Esophagus muscularis mucosa (tissue), 4 donors: Measurements from ENCODE around the gene LMX1A. TPM values are rescaled to one million over a fixed set of nuclear protein-coding genes. Genes with fewer than 3 reads are reported as not detected.

Source experiments
- DNase-seq: peaks from one replicate; pipeline ENCODE4 v3.0.0-alpha.2; 2017; ENCODE audit errors: extremely low spot score
- H3K27ac ChIP-seq, 4 donors: fragments of 200-600 bp; sonication (generic); replicated peaks in 1 of 4; 1 replicate in 3 of 4; 2 replicates in 1 of 4; pipeline ENCODE4 v1.5.1; 2016 to 2019; ENCODE audit warnings: mild to moderate bottlenecking in 1 of 4
- H3K27me3 ChIP-seq, 4 donors: fragments of 200-600 bp; sonication (generic); one replicate each; pipeline versions ENCODE4 v1.5.1 to v1.6.0; 2016 to 2019
- H3K36me3 ChIP-seq, 4 donors: fragments of 200-600 bp; sonication (generic); one replicate each; pipeline ENCODE4 v1.5.1; 2016 to 2019
- H3K4me1 ChIP-seq, 4 donors: fragments of 200-600 bp; sonication (generic); one replicate each; pipeline ENCODE4 v1.5.1; 2016 to 2019
- H3K4me3 ChIP-seq, 4 donors: fragments of 200-600 bp; sonication (generic); 1 replicate in 2 of 4; 2 replicates in 2 of 4; pipeline ENCODE4 v1.5.1; 2016 to 2019; ENCODE audit warnings: mild to moderate bottlenecking in 4 of 4, moderate library complexity in 1 of 4
- H3K9me3 ChIP-seq, 4 donors: fragments of 200-600 bp; sonication (generic); 1 replicate in 3 of 4; 2 replicates in 1 of 4; pipeline ENCODE4 v1.5.1; 2016 to 2019
- CTCF ChIP-seq, 3 experiments: fragments of 200-600 bp in 2 of 3; fragments of 450-650 bp in 1 of 3; sonication (generic) in 2 of 3; IDR thresholded peaks; one replicate each; pipeline ENCODE4 v1.5.1; 2017 to 2019; ENCODE audit warnings: antibody characterized with exemption in 3 of 3, mild to moderate bottlenecking in 2 of 3, moderate library complexity in 1 of 3
- EP300 ChIP-seq: sonication (generic); formaldehyde crosslinking; IDR thresholded peaks from one replicate; pipeline ENCODE4 v1.6.1; 2017; ENCODE audit warnings: antibody characterized with exemption
- POLR2A ChIP-seq: fragments of 450-650 bp; IDR thresholded peaks from one replicate; pipeline ENCODE4 v1.6.1; 2017; ENCODE audit warnings: antibody characterized with exemption, moderate library complexity, mild to moderate bottlenecking, low read depth
- POLR2AphosphoS5 ChIP-seq, 2 donors: sonication (generic); formaldehyde crosslinking; IDR thresholded peaks; one replicate each; pipeline ENCODE4 v1.6.1; 2017; ENCODE audit warnings: antibody characterized with exemption in 2 of 2
- WGBS: methylation state at CpG from one replicate; pipeline ENCODE4 v1.1.5; 2018; 5-methylcytosine and 5-hydroxymethylcytosine counted together
- intact Hi-C: fragments of 100-400 bp; cut with DNase I; formaldehyde crosslinking; loops from one replicate; pipeline ENCODE4 v1.15.1; 2023
- total RNA-seq, 4 donors: library from RNA; depleted of rRNA; stranded (reverse); fragments of >200 nt; gene quantifications; one replicate each; pipeline versions ENCODE4 v1.1.0 to v1.2.1, GENCODE V29; 2016

The LMX1A gene
- total RNA-seq, 4 donors from 2014 or later: 0.32 to 0.98 (median 0.33) TPM; not detected in 1

DNA sequence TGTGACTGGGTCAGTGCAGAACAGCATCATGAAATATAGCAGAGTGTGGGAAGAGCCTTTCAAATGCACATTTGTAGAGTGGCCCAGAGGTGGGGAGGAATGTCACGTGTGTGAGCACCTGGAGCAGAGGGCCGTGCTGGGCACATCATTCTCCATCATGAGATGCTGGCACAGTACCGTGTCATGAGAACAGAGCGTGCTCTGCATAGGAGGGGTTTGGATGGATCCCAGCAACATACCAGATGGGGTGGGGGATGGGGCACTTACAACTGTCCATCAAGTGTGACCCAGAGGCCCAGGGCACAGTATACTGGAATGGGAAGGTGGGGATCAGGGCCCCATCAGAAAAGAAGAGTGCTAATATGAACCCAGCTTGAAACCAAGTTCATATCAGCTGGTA is 182.0 kb downstream of the LMX1A start:
- TF ChIP-seq POLR2A (no peak), EP300 (no peak), POLR2AphosphoS5 (IDR thresholded peaks at IDR 0.05) (no peak), CTCF (IDR thresholded peaks at IDR 0.05) (no peak)
- H3K27ac ChIP-seq: no peak overlapping the region
- no peaks in the 10 kb centered on the region for H3K27me3 ChIP-seq
- H3K9me3 ChIP-seq: no peaks in the 10 kb centered on the region
- DNase-seq: no peak
- no peaks in the 10 kb centered on the region for H3K4me1 ChIP-seq
- intact Hi-C loops: no loop called here
- H3K4me3 ChIP-seq: no peak overlapping the region
- no peaks in the 10 kb centered on the region for H3K36me3 ChIP-seq
- 77% methylated on average over 4 of the region's 4 CpGs for WGBS

- Histone ChIP-seq H3K4me1 (no peaks in the 10 kb centered on the region), H3K9me3 (no peaks in the 10 kb centered on the region), H3K4me3 (no peak overlapping the region), H3K27me3 (no peaks in the 10 kb centered on the region), H3K27ac (no peak overlapping the region), H3K36me3 (no peaks in the 10 kb centered on the region)
- WGBS: 96% methylated on average over 4 of the region's 4 CpGs
- DNase-seq: no peak
- TF ChIP-seq POLR2A (no peak), POLR2AphosphoS5 (IDR thresholded peaks at IDR 0.05) (no peak), CTCF (IDR thresholded peaks at IDR 0.05) (no peak), EP300 (no peak)
- intact Hi-C loops: no loop called here
These were observed 182.7 kb downstream of the LMX1A start for GRCh38 chr1:165173818-165174217.

DNA sequence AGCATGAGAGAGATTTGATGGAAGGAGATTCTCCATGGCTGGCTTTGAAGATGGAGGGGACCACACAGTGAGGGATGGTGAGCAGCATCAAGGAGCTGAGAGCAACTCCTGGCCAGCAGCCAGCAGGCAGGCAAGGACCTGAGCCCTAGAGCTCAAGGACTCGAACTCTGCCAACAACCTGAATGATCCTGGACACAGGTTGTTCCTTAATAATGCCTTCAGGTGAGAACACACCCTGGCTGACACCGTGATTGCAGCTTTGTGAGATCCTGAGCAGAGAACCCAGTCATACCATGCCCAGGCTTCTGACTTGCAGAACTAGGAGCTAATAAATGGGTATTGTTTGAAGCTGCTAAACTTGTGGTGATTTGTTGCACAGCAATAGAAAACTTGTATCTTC is 183.1 kb downstream of the LMX1A start:
- intact Hi-C loops: no loop called here
- WGBS: 50% methylated on average over 1 of the region's 2 CpGs

DNA sequence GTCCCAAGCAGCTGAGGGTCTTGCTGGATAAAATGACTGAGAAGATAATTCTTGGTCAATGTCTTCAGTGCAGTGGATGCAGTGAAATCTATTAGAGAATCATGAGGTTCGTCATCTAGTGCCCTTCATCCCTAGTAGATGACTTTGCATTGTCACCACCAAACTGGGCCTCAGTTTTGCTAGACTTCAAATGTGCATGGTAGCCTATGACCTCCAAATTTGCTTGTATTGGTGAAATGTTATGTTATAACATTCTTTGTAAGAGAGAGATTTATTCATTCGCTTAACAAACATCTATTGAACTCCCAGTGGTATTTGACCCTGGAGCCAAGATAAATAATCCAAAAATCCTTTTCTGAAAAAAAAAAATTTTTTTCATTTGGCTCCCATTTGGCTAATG is 183.8 kb downstream of the LMX1A start:
- intact Hi-C loops: no loop called here
- TF ChIP-seq POLR2A (no peak), EP300 (no peak), CTCF (IDR thresholded peaks at IDR 0.05) (no peak), POLR2AphosphoS5 (IDR thresholded peaks at IDR 0.05) (no peak)
- 64% methylated on average over 2 of the region's 2 CpGs for WGBS
- H3K36me3 ChIP-seq: no peaks in the 10 kb centered on the region
- H3K4me3 ChIP-seq: no peak overlapping the region
- DNase-seq: no peak
- no peaks in the 10 kb centered on the region for H3K4me1 ChIP-seq
- no peaks in the 10 kb centered on the region for H3K9me3 ChIP-seq
- no peaks in the 10 kb centered on the region for H3K27me3 ChIP-seq
- H3K27ac ChIP-seq: no peak overlapping the region

More for the DNA sequence above, 183.1 kb downstream of the LMX1A start:
- no peak for TF ChIP-seq EP300
- no peak for TF ChIP-seq CTCF (IDR thresholded peaks at IDR 0.05)
- no peak for TF ChIP-seq POLR2A
- TF ChIP-seq POLR2AphosphoS5 (IDR thresholded peaks at IDR 0.05): no peak
- Histone ChIP-seq H3K36me3 (no peaks in the 10 kb centered on the region), H3K27ac (no peak overlapping the region), H3K27me3 (no peaks in the 10 kb centered on the region), H3K9me3 (no peaks in the 10 kb centered on the region), H3K4me3 (no peak overlapping the region), H3K4me1 (no peaks in the 10 kb centered on the region)
- no peak for DNase-seq

DNA sequence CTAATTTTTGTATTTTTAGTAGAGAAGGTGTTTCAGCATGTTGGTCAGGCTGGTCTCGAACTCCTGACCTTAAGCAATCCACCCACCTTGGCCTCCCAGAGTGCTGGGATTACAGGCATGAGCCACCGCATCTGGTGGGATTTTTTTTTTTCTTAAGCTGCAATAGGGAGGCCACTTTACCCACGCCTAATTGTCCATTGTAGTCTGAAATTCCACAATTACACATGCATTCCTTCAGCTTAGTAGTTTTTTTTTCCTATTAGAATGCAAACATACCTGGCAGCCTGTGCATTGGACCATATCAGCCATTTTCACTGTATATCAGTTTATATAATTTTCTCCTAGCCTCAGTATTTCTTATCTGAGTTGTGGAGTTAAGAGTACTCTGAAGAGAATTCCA is 186.8 kb downstream of the LMX1A start:
- no peak for DNase-seq
- intact Hi-C loops: no loop called here
- H3K27me3 ChIP-seq: no peaks in the 10 kb centered on the region
- H3K4me1 ChIP-seq: no peaks in the 10 kb centered on the region
- H3K9me3 ChIP-seq: no peaks in the 10 kb centered on the region
- H3K27ac ChIP-seq: no peak overlapping the region
- TF ChIP-seq POLR2A (no peak), EP300 (no peak), POLR2AphosphoS5 (IDR thresholded peaks at IDR 0.05) (no peak), CTCF (IDR thresholded peaks at IDR 0.05) (no peak)
- no peak overlapping the region for H3K4me3 ChIP-seq
- 87% methylated on average over 3 of the region's 3 CpGs for WGBS
- H3K36me3 ChIP-seq: no peaks in the 10 kb centered on the region
